Esophagus muscularis mucosa (tissue), 3 donors: ENCODE results near the gene LHCGR.

Source experiments
- CTCF ChIP-seq, 3 experiments: fragments of 200-600 bp in 2 of 3; fragments of 450-650 bp in 1 of 3; sonication (generic) in 2 of 3; IDR thresholded peaks; one replicate each; pipeline ENCODE4 v1.5.1; 2017 to 2019; ENCODE audit warnings: antibody characterized with exemption in 3 of 3, mild to moderate bottlenecking in 2 of 3, moderate library complexity in 1 of 3
- POLR2A ChIP-seq: fragments of 450-650 bp; IDR thresholded peaks from one replicate; pipeline ENCODE4 v1.6.1; 2017; ENCODE audit warnings: antibody characterized with exemption, moderate library complexity, mild to moderate bottlenecking, low read depth
- POLR2AphosphoS5 ChIP-seq, 2 donors: sonication (generic); formaldehyde crosslinking; IDR thresholded peaks; one replicate each; pipeline ENCODE4 v1.6.1; 2017; ENCODE audit warnings: antibody characterized with exemption in 2 of 2

GRCh38 chr2:48722391-48722790 is 33.1 kb downstream of the LHCGR start:
- no peak for TF ChIP-seq CTCF (IDR thresholded peaks at IDR 0.05)
- TF ChIP-seq POLR2A: no peak
- no peak for TF ChIP-seq POLR2AphosphoS5 (IDR thresholded peaks at IDR 0.05)
